Caco-2 (cell line): ENCODE measurements around the gene LRBA. TPM values are rescaled to one million over a fixed set of nuclear protein-coding genes. Genes with fewer than 3 reads are reported as not detected.

ENCODE experiments used
- BruUV-seq: library from RNA; stranded (reverse); fragments of 400-500 nt; replicated peaks from 2 replicates; lab custom pipeline; 2021; lab: Mats Ljungman, UMichigan
- CTCF ChIA-PET: fragments of 300-600 bp; sonication (Branson Sonifier 250); formaldehyde crosslinking; loops from one replicate; lab custom pipeline; 2022; ENCODE audit warnings: antibody characterized with exemption; lab: Charles Lee
- POLR2A ChIA-PET: fragments of 300-600 bp; sonication (Branson Sonifier 250); formaldehyde crosslinking; loops from one replicate; lab custom pipeline; 2022; ENCODE audit warnings: antibody characterized with exemption; lab: Charles Lee
- DNase-seq, 2 experiments: peaks; one replicate each; pipeline versions ENCODE4 v3.0.0 to v3.0.0-alpha.2; 2020 to 2022
- H3K27me3 ChIP-seq: replicated peaks from 2 replicates; pipeline ENCODE4 v1.6.0; 2011; ENCODE audit warnings: low read length; ENCODE audit not compliant: control insufficient read depth, insufficient read depth
- H3K36me3 ChIP-seq: 2 replicates; pipeline ENCODE4 v1.5.1; 2011; ENCODE audit warnings: low read length; ENCODE audit not compliant: control insufficient read depth, insufficient read depth
- H3K4me1 ChIP-seq: fragments of 250-450 bp; sonication (Bioruptor Pico); 2 replicates; pipeline ENCODE4 v1.5.1; 2020; ENCODE audit warnings: mild to moderate bottlenecking
- H3K4me3 ChIP-seq: 2 replicates; pipeline ENCODE4 v1.5.1; 2011; ENCODE audit warnings: low read depth, mild to moderate bottlenecking, control low read depth, low read length
- H3K9me3 ChIP-seq: fragments of 250-450 bp; sonication (Bioruptor Pico); 2 replicates; pipeline ENCODE4 v1.5.1; 2020; ENCODE audit warnings: mild to moderate bottlenecking, moderate library complexity
- H3K27ac Mint-ChIP-seq: one replicate; pipeline ENCODE4 v1.8.0; 2022; ENCODE audit warnings: mixed read lengths; ENCODE audit not compliant: unreplicated experiment
- H3K27me3 Mint-ChIP-seq: one replicate; pipeline ENCODE4 v1.8.0; 2022; ENCODE audit warnings: mixed read lengths; ENCODE audit not compliant: insufficient read depth, unreplicated experiment
- H3K36me3 Mint-ChIP-seq: one replicate; pipeline ENCODE4 v1.8.0; 2022; ENCODE audit warnings: mild to moderate bottlenecking, mixed read lengths; ENCODE audit not compliant: insufficient read depth, unreplicated experiment
- H3K4me1 Mint-ChIP-seq: one replicate; pipeline ENCODE4 v1.8.0; 2022; ENCODE audit warnings: low read depth, mixed read lengths; ENCODE audit not compliant: unreplicated experiment
- H3K4me3 Mint-ChIP-seq: one replicate; pipeline ENCODE4 v1.8.0; 2022; ENCODE audit warnings: mild to moderate bottlenecking, moderate library complexity, mixed read lengths; ENCODE audit not compliant: unreplicated experiment
- H3K9me3 Mint-ChIP-seq: one replicate; pipeline ENCODE4 v1.8.0; 2022; ENCODE audit warnings: mixed read lengths; ENCODE audit not compliant: unreplicated experiment
- CTCF ChIP-seq, 2 experiments: fragments of 200-600 bp in 1 of 2; IDR thresholded peaks; 1 replicate in 1 of 2; 2 replicates in 1 of 2; pipeline versions ENCODE4 v1.5.1 to v1.8.0; 2011 to 2022; ENCODE audit warnings: antibody characterized with exemption in 1 of 2, control low read depth in 1 of 2, inconsistent platforms in 1 of 2, low read depth in 1 of 2, low read length in 1 of 2, mild to moderate bottlenecking in 1 of 2, moderate library complexity in 1 of 2; ENCODE audit not compliant: insufficient read depth in 1 of 2, severe bottlenecking in 1 of 2, unreplicated experiment in 1 of 2
- intact Hi-C: fragments of 100-400 bp; cut with micrococcal nuclease; formaldehyde crosslinking; loops from one replicate; pipeline ENCODE4 v1.10.0; 2022; ENCODE audit not compliant: unreplicated experiment
- total RNA-seq: library from RNA; stranded (reverse); gene quantifications from 2 replicates; pipeline ENCODE4 v1.2.3, GENCODE V29; 2022

The LRBA gene
- total RNA-seq, 1 experiment from 2014 or later: 53.2 TPM

- H3K27me3 ChIP-seq: no peaks in the 10 kb centered on the region
- H3K36me3 Mint-ChIP-seq: no peaks in the 10 kb centered on the region
- H3K4me1 Mint-ChIP-seq: no peaks in the 10 kb centered on the region
- no peak overlapping the region for H3K4me3 Mint-ChIP-seq
- no peaks in the 10 kb centered on the region for H3K4me1 ChIP-seq
- no peaks in the 10 kb centered on the region for H3K36me3 ChIP-seq
- H3K27me3 Mint-ChIP-seq: no peaks in the 10 kb centered on the region
- no peak overlapping the region for H3K27ac Mint-ChIP-seq
- intact Hi-C loops: no loop called here
- no peak for DNase-seq
- H3K9me3 Mint-ChIP-seq: no peaks in the 10 kb centered on the region
- ChIA-PET POLR2A (no interaction called here), CTCF (no interaction called here)
- no peak for TF ChIP-seq CTCF (IDR thresholded peaks at IDR 0.05; ENCODE audit: insufficient read depth in 1 of 2, low read depth in 1 of 2, low read length in 1 of 2, severe bottlenecking in 1 of 2, unreplicated experiment in 1 of 2)
- no TSS peak for BruUV-seq
- H3K9me3 ChIP-seq: no peaks in the 10 kb centered on the region
- no peak overlapping the region for H3K4me3 ChIP-seq
Measured at GRCh38 chr4:150493851-150494250, 521.2 kb downstream of the LRBA start.

- Mint-ChIP-seq H3K36me3 (no peaks in the 10 kb centered on the region), H3K9me3 (no peaks in the 10 kb centered on the region), H3K4me3 (no peak overlapping the region), H3K27me3 (no peaks in the 10 kb centered on the region), H3K27ac (no peak overlapping the region), H3K4me1 (no peaks in the 10 kb centered on the region)
- BruUV-seq: no TSS peak
- POLR2A ChIA-PET: no interaction called here
- Histone ChIP-seq H3K27me3 (no peaks in the 10 kb centered on the region), H3K36me3 (no peaks in the 10 kb centered on the region), H3K9me3 (no peaks in the 10 kb centered on the region), H3K4me3 (no peak overlapping the region), H3K4me1 (no peaks in the 10 kb centered on the region)
- intact Hi-C loops: no loop called here
- DNase-seq: no peak
- TF ChIP-seq CTCF (IDR thresholded peaks at IDR 0.05; ENCODE audit: insufficient read depth in 1 of 2, low read depth in 1 of 2, low read length in 1 of 2, severe bottlenecking in 1 of 2, unreplicated experiment in 1 of 2): no peak
- CTCF ChIA-PET: no interaction called here
Measured at GRCh38 chr4:150491132-150492049, 523.7 kb downstream of the LRBA start.

GRCh38 chr4:150482581-150482980, 532.5 kb downstream of the LRBA start:
- Mint-ChIP-seq H3K27me3 (no peaks in the 10 kb centered on the region), H3K9me3 (no peaks in the 10 kb centered on the region), H3K36me3 (peaks cover 16% of the 10 kb centered on the region), H3K4me1 (no peaks in the 10 kb centered on the region), H3K4me3 (no peak overlapping the region), H3K27ac (no peak overlapping the region)
- Histone ChIP-seq H3K4me3 (no peak overlapping the region), H3K9me3 (no peaks in the 10 kb centered on the region), H3K27me3 (no peaks in the 10 kb centered on the region), H3K36me3 (no peaks in the 10 kb centered on the region), H3K4me1 (no peaks in the 10 kb centered on the region)
- intact Hi-C loops: no loop called here
- no TSS peak for BruUV-seq
- DNase-seq: no peak
- POLR2A ChIA-PET: no interaction called here
- no peak for TF ChIP-seq CTCF (IDR thresholded peaks at IDR 0.05; ENCODE audit: insufficient read depth in 1 of 2, low read depth in 1 of 2, low read length in 1 of 2, severe bottlenecking in 1 of 2, unreplicated experiment in 1 of 2)
- CTCF ChIA-PET: no interaction called here
